Sigmoid colon (tissue), 7 donors: ENCODE results near the gene RNF212B. TPM values are rescaled to one million over a fixed set of nuclear protein-coding genes. Genes with fewer than 3 reads are reported as not detected.
"Not testable (repeated sequence)": the region's sequence is repeated elsewhere in the genome, so short reads cannot be mapped to it uniquely, and the experiment has no call there.

Experiments used
- DNase-seq: peaks from one replicate; pipeline ENCODE4 v3.0.0-alpha.2; 2019
- H3K27ac ChIP-seq, 4 donors: fragments of 200-600 bp; sonication (generic); one replicate each; pipeline ENCODE4 v1.5.1; 2016 to 2019; ENCODE audit warnings: mild to moderate bottlenecking in 1 of 4
- H3K27me3 ChIP-seq, 3 donors: fragments of 200-600 bp; sonication (generic); one replicate each; pipeline ENCODE4 v1.5.1; 2019; ENCODE audit warnings: mild to moderate bottlenecking in 1 of 3
- H3K36me3 ChIP-seq, 4 donors: fragments of 200-600 bp; sonication (generic); one replicate each; pipeline ENCODE4 v1.5.1; 2016 to 2019
- H3K4me1 ChIP-seq, 4 donors: fragments of 200-600 bp; sonication (generic); one replicate each; pipeline ENCODE4 v1.5.1; 2017 to 2019
- H3K4me3 ChIP-seq, 4 donors: fragments of 200-600 bp; sonication (generic); one replicate each; pipeline ENCODE4 v1.5.1; 2017 to 2019; ENCODE audit warnings: mild to moderate bottlenecking in 2 of 4, moderate library complexity in 1 of 4
- H3K9me3 ChIP-seq, 4 donors: fragments of 200-600 bp in 3 of 4; sonication (generic) in 3 of 4; one replicate each; pipeline versions ENCODE4 v1.5.1 to v1.6.1; 2013 to 2019
- CTCF ChIP-seq, 4 experiments: fragments of 450-650 bp in 3 of 4; fragments of 200-600 bp in 1 of 4; IDR thresholded peaks; one replicate each; pipeline ENCODE4 v1.5.1; 2016 to 2019; ENCODE audit warnings: antibody characterized with exemption in 4 of 4, mild to moderate bottlenecking in 3 of 4, moderate library complexity in 2 of 4
- EP300 ChIP-seq, 4 donors: sonication (generic); formaldehyde crosslinking; IDR thresholded peaks; one replicate each; pipeline ENCODE4 v1.6.1; 2017; ENCODE audit warnings: antibody characterized with exemption in 4 of 4
- POLR2A ChIP-seq, 2 donors: fragments of 450-650 bp; IDR thresholded peaks; one replicate each; pipeline ENCODE4 v1.6.1; 2016; ENCODE audit warnings: antibody characterized with exemption in 2 of 2, mild to moderate bottlenecking in 2 of 2, moderate library complexity in 2 of 2
- POLR2AphosphoS5 ChIP-seq, 4 donors: sonication (generic); formaldehyde crosslinking; IDR thresholded peaks; one replicate each; pipeline ENCODE4 v1.6.1; 2017; ENCODE audit warnings: antibody characterized with exemption in 4 of 4
- WGBS, 2 donors: extraction: QIAGEN DNeasy Blood & Tissue Kit; methylation state at CpG; one replicate each; pipeline ENCODE4 v1.1.7; 2013; 5-methylcytosine and 5-hydroxymethylcytosine counted together
- intact Hi-C: fragments of 100-400 bp; cut with DNase I; formaldehyde crosslinking; loops from one replicate; pipeline ENCODE4 v1.15.1; 2023
- polyA plus RNA-seq, 3 donors: library from polyadenylated mRNA; stranded (reverse); fragments of 200-250 nt; gene quantifications; one replicate each; pipeline ENCODE4 v1.2.3, GENCODE V29; 2013
- total RNA-seq, 4 donors: library from RNA; depleted of rRNA; stranded (reverse); fragments of >200 nt; gene quantifications; one replicate each; pipeline ENCODE4 v1.1.0, GENCODE V29; 2016
- donor health status: healthy with polysubstance abuse.
- donor health status: Bipolar disorder and iron deficiency.
- donor health status: healthy.

Gene RNF212B, protein sequence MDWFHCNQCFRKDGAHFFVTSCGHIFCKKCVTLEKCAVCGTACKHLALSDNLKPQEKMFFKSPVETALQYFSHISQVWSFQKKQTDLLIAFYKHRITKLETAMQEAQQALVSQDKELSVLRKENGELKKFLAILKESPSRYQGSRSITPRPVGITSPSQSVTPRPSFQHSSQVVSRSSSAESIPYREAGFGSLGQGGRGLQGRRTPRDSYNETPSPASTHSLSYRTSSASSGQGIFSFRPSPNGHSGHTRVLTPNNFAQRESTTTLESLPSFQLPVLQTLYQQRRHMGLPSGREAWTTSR
- total RNA-seq (not detected), polyA plus RNA-seq (not detected)

DNA sequence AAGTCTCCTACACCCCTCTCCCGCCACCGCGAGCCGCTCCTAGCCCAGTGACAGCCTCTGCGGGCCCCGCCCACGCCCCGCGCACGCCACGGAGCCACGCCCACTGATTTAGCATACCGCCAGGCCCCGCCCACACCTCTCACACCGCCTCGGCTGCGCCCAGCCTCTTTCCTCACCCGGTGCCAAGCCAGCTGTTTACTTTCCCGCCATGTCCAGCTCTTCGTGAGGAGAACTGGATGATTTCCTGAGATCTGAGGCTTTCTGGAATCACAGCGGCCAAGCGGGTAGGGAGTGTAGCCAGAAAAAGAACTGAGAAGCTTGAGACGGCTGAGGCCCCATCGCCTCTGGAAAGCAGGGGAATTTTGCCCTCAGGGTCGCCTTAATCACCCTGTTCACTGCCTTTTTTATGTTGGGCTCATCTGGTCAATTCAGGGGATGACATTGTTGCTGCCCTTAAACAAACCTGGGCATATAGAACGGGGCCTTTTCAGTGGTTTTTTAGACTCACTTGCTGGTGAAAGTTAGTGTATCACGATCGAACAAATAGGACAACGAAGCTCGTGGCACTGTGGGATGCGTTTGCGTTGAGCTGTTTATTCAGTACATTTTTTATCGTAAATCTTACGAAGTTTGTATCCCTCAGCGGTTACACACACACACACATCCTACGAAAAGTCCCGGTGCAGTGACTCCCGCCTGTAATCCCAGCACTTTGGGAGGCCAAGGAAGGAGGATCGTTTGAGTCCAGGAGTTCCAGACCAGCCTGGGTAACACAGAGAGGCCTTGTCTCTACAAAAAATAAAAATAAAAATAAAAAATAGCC, at the start of gene RNF212B:
TSS of gene RNF212B (plus strand) at position 165 of the 823 bp plus-strand sequence. CDS start 2,410 bp downstream, outside the sequence.
- no peak for TF ChIP-seq POLR2A (IDR thresholded peaks at IDR 0.05)
- peak in 2 of 4 donors; percentile 28 to 44 for TF ChIP-seq POLR2AphosphoS5 (IDR thresholded peaks at IDR 0.05)

GRCh38 chr14:23193432-23193831, 44.3 kb upstream of the RNF212B start:
- H3K27ac ChIP-seq, result no peak overlapping the region
- WGBS, 2 donors, result 24 to 64% methylated on average over 3 of the region's 3 CpGs

More for the DNA sequence above, at the start of gene RNF212B:
- Histone ChIP-seq H3K9me3 (no peaks in the 10 kb centered on the region), H3K27me3 (no peaks in the 10 kb centered on the region), H3K27ac (peak within 1 kb of the TSS; percentile 51 to 66 (median 54)), H3K4me3 (peak within 1 kb of the TSS in 3 of 4 donors; percentile 32 to 43 (median 40)), H3K4me1 (peaks cover 0 to 10% (median 4%) of the 10 kb centered on the region in 4 donors), H3K36me3 (no peaks in the 10 kb centered on the region)
- DNase-seq, result peak; percentile 96
- 25 to 27% methylated on average over 39 of the region's 39 CpGs for WGBS, 2 donors
- intact Hi-C loops, result no loop called here

GRCh38 chr14:23195552-23196101, 42.1 kb upstream of the RNF212B start:
- Histone ChIP-seq H3K4me3 (no peak overlapping the region), H3K27me3 (no peaks in the 10 kb centered on the region), H3K9me3 (no peaks in the 10 kb centered on the region), H3K27ac (no peak overlapping the region), H3K4me1 (no peaks in the 10 kb centered on the region), H3K36me3 (no peaks in the 10 kb centered on the region)
- TF ChIP-seq POLR2AphosphoS5 (IDR thresholded peaks at IDR 0.05) (no peak), CTCF (IDR thresholded peaks at IDR 0.05) (no peak), EP300 (IDR thresholded peaks at IDR 0.05) (no peak), POLR2A (IDR thresholded peaks at IDR 0.05) (no peak)
- intact Hi-C loops, result no loop called here
- no peak for DNase-seq
- WGBS, 2 donors, result 29 to 74% methylated on average over 7 of the region's 7 CpGs

More at GRCh38 chr14:23193432-23193831, 44.3 kb upstream of the RNF212B start:
- no peak for DNase-seq
- TF ChIP-seq CTCF (IDR thresholded peaks at IDR 0.05), result no peak
- TF ChIP-seq POLR2AphosphoS5 (IDR thresholded peaks at IDR 0.05), result no peak
- TF ChIP-seq EP300 (IDR thresholded peaks at IDR 0.05), result no peak
- TF ChIP-seq POLR2A (IDR thresholded peaks at IDR 0.05), result no peak
- Histone ChIP-seq H3K4me3 (no peak overlapping the region), H3K9me3 (no peaks in the 10 kb centered on the region), H3K4me1 (no peaks in the 10 kb centered on the region), H3K27me3 (no peaks in the 10 kb centered on the region), H3K36me3 (no peaks in the 10 kb centered on the region)
- intact Hi-C loops, result no loop called here

DNA sequence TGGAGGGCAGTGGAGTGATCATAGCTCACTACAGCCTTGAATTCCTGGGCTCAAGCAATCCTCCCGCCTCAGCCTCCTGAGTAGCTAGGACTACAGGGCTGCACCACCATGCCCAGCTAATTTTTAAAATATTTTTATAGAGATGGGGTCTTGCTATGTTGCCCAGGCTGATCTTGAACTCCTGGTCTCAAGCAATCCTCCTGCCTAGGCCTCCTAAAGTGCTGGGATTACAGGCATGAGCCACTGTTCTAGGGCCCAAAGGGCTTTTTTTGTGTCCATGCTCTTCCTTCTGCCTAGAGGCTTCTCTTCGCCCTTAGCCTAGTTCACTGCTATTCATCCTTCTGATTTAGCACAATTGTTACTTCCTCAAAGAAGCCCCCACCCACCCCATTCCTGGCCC, 41.2 kb upstream of the RNF212B start:
- intact Hi-C loops, H3K36me3 ChIP-seq, H3K27me3 ChIP-seq, H3K4me1 ChIP-seq, H3K27ac ChIP-seq, H3K9me3 ChIP-seq, H3K4me3 ChIP-seq, DNase-seq: not testable (repeated sequence)
- 94 to 97% methylated on average over 2 of the region's 2 CpGs for WGBS, 2 donors

- H3K27ac ChIP-seq, intact Hi-C loops, H3K4me1 ChIP-seq, H3K4me3 ChIP-seq, H3K36me3 ChIP-seq, H3K9me3 ChIP-seq, H3K27me3 ChIP-seq, DNase-seq: not testable (repeated sequence)
- 89 to 91% methylated on average over 1 of the region's 1 CpG for WGBS, 2 donors
Measured at GRCh38 chr14:23199141-23199540, 38.6 kb upstream of the RNF212B start.

DNA sequence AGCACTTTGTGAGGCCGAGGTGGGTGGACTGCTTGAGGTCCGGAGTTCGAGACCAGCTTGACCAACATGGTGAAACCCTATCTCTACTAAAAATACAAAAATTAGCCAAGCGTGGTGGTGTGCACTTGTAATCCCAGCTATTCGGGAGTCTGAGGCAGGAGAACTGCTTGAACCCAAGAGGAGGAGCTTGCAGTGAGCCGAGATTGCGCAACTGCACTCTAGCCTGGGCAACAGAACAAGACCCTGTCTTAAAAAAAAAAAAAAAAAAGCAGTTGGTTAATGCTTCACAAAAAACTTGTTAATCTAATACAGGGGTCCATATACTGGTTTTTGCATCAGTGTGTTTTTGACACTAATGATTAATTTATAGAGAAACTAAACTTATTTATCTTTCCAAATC, 35.7 kb upstream of the RNF212B start:
- WGBS, 2 donors, result 66 to 88% methylated on average over 7 of the region's 7 CpGs
- Histone ChIP-seq H3K4me1 (no peaks in the 10 kb centered on the region), H3K9me3 (no peaks in the 10 kb centered on the region), H3K27me3 (no peaks in the 10 kb centered on the region), H3K4me3 (no peak overlapping the region), H3K36me3 (no peaks in the 10 kb centered on the region), H3K27ac (no peak overlapping the region)
- intact Hi-C loops, result no loop called here
- no peak for TF ChIP-seq EP300 (IDR thresholded peaks at IDR 0.05)
- no peak for TF ChIP-seq CTCF (IDR thresholded peaks at IDR 0.05)
- TF ChIP-seq POLR2AphosphoS5 (IDR thresholded peaks at IDR 0.05), result no peak
- TF ChIP-seq POLR2A (IDR thresholded peaks at IDR 0.05), result no peak
- DNase-seq, result no peak
